ENCODE data around the gene KRAS. TPM values are rescaled to one million over a fixed set of nuclear protein-coding genes. Genes with fewer than 3 reads are reported as not detected.

The KRAS gene
- total RNA-seq, 1 donor from 2014 or later = 45.8 TPM

- Mint-ChIP-seq H3K9me3 (peaks cover 13% of the 10 kb centered on the region), H3K36me3 (ENCODE audit: low read depth) (no peaks in the 10 kb centered on the region), H3K27ac (no peak overlapping the region), H3K4me3 (no peak overlapping the region), H3K27me3 (no peaks in the 10 kb centered on the region), H3K4me1 (peaks cover 5% of the 10 kb centered on the region)
- intact Hi-C loops (cut with micrococcal nuclease) = no loop called here
- no peak for TF ChIP-seq CTCF (IDR thresholded peaks at IDR 0.05)
- ChIA-PET CTCF (no interaction called here), POLR2A (no interaction called here)
- ATAC-seq (ENCODE audit: low read depth) (no peak), DNase-seq (no peak)
These were observed 36.9 kb upstream of the KRAS start for GRCh38 chr12:25287610-25288009.

- Mint-ChIP-seq H3K9me3 (peaks cover 13% of the 10 kb centered on the region), H3K27ac (no peak overlapping the region), H3K4me1 (peaks cover 5% of the 10 kb centered on the region), H3K36me3 (ENCODE audit: low read depth) (no peaks in the 10 kb centered on the region), H3K4me3 (no peak overlapping the region), H3K27me3 (no peaks in the 10 kb centered on the region)
- intact Hi-C loops (cut with micrococcal nuclease) = no loop called here
- CTCF ChIA-PET = no interaction called here
- no peak for ATAC-seq (ENCODE audit: low read depth)
- POLR2A ChIA-PET = no interaction called here
- no peak for DNase-seq
- no peak for TF ChIP-seq CTCF (IDR thresholded peaks at IDR 0.05)
These were observed 36.1 kb upstream of the KRAS start for GRCh38 chr12:25286837-25287236.

- no peak overlapping the region for H3K27ac Mint-ChIP-seq
- H3K4me1 Mint-ChIP-seq = peaks cover 5% of the 10 kb centered on the region
- no peaks in the 10 kb centered on the region for H3K36me3 Mint-ChIP-seq (ENCODE audit: low read depth)
- ChIA-PET POLR2A (no interaction called here), CTCF (no interaction called here)
- no peak for TF ChIP-seq CTCF (IDR thresholded peaks at IDR 0.05)
- no peaks in the 10 kb centered on the region for H3K27me3 Mint-ChIP-seq
- H3K9me3 Mint-ChIP-seq = peaks cover 3% of the 10 kb centered on the region
- H3K4me3 Mint-ChIP-seq = no peak overlapping the region
- no peak for DNase-seq
- ATAC-seq (ENCODE audit: low read depth) = no peak
- intact Hi-C loops (cut with micrococcal nuclease) = no loop called here
These were observed 33.3 kb upstream of the KRAS start for GRCh38 chr12:25284024-25284423.

- no peak overlapping the region for H3K4me3 Mint-ChIP-seq
- ATAC-seq (ENCODE audit: low read depth) (no peak), DNase-seq (no peak)
- CTCF ChIA-PET = no interaction called here
- intact Hi-C loops (cut with micrococcal nuclease) = loop anchor here (2.0 kb wide), 1 partner anchor 20 kb away; no protein-coding TSS in a partner anchor
- H3K27me3 Mint-ChIP-seq = no peaks in the 10 kb centered on the region
- H3K27ac Mint-ChIP-seq = no peak overlapping the region
- POLR2A ChIA-PET = no interaction called here
- peaks cover 5% of the 10 kb centered on the region for H3K4me1 Mint-ChIP-seq
- H3K9me3 Mint-ChIP-seq = no peaks in the 10 kb centered on the region
- no peak for TF ChIP-seq CTCF (IDR thresholded peaks at IDR 0.05)
- H3K36me3 Mint-ChIP-seq (ENCODE audit: low read depth) = no peaks in the 10 kb centered on the region
These were observed 32.3 kb upstream of the KRAS start for GRCh38 chr12:25283006-25283405.

GRCh38 chr12:25280082-25280481, 29.4 kb upstream of the KRAS start:
- intact Hi-C loops (cut with micrococcal nuclease) = no loop called here
- DNase-seq (no peak), ATAC-seq (ENCODE audit: low read depth) (no peak)
- H3K4me1 Mint-ChIP-seq = peaks cover 5% of the 10 kb centered on the region
- H3K27me3 Mint-ChIP-seq = no peaks in the 10 kb centered on the region
- TF ChIP-seq CTCF (IDR thresholded peaks at IDR 0.05) = no peak
- no peak overlapping the region for H3K4me3 Mint-ChIP-seq
- ChIA-PET CTCF (no interaction called here), POLR2A (no interaction called here)
- H3K36me3 Mint-ChIP-seq (ENCODE audit: low read depth) = no peaks in the 10 kb centered on the region
- no peaks in the 10 kb centered on the region for H3K9me3 Mint-ChIP-seq
- no peak overlapping the region for H3K27ac Mint-ChIP-seq
